ENCODE results near the gene SERGEF.

Gene SERGEF

GRCh38 chr11:17992916-17993315 is 19.9 kb downstream of the SERGEF start:
- no peak for TF ChIP-seq CTCF (conservative IDR thresholded peaks at IDR 0.05)

GRCh38 chr11:17991783-17992433 is 20.9 kb downstream of the SERGEF start:
- TF ChIP-seq CTCF (conservative IDR thresholded peaks at IDR 0.05), result peak; percentile 92
- peak overlapping the region; percentile 29 for H3K27ac ChIP-seq

More at GRCh38 chr11:17992916-17993315, 19.9 kb downstream of the SERGEF start:
- peak overlapping the region; percentile 29 for H3K27ac ChIP-seq

- TF ChIP-seq CTCF (conservative IDR thresholded peaks at IDR 0.05), result no peak
- no peak overlapping the region for H3K27ac ChIP-seq
These were observed 23.5 kb downstream of the SERGEF start for GRCh38 chr11:17989306-17989705.

- no peak overlapping the region for H3K27ac ChIP-seq
- TF ChIP-seq CTCF (conservative IDR thresholded peaks at IDR 0.05), result no peak
These were observed 24.4 kb downstream of the SERGEF start for GRCh38 chr11:17988465-17988864.

- TF ChIP-seq CTCF (conservative IDR thresholded peaks at IDR 0.05), result no peak
- no peak overlapping the region for H3K27ac ChIP-seq
These were observed 25.0 kb downstream of the SERGEF start for GRCh38 chr11:17987826-17988225.

- peak overlapping the region; percentile 53 for H3K27ac ChIP-seq
- peak; percentile 31; the same call in 1 of the 2 replicates for TF ChIP-seq CTCF (conservative IDR thresholded peaks at IDR 0.05)
These were observed 26.1 kb downstream of the SERGEF start for GRCh38 chr11:17986711-17987220.

- TF ChIP-seq CTCF (conservative IDR thresholded peaks at IDR 0.05), result no peak
- peak overlapping the region; percentile 53 for H3K27ac ChIP-seq
These were observed 26.7 kb downstream of the SERGEF start for GRCh38 chr11:17986007-17986710.

Measured in VCaP (cell line).